GM18519 (cell line): Measurements from ENCODE around the gene HOXC10.

ENCODE experiments used
- ATAC-seq: cut with Tn5 transposase; IDR thresholded peaks from one replicate; pipeline ENCODE4 v1.9.1; 2021; ENCODE audit warnings: mild to moderate bottlenecking, moderate library complexity; ENCODE audit not compliant: unreplicated experiment, low FRiP score

The HOXC10 gene

GRCh38 chr12:53950437-53950773, 34.5 kb upstream of the HOXC10 start:
- no peak for ATAC-seq

- no peak for ATAC-seq
Measured at GRCh38 chr12:53950789-53951576, 34.0 kb upstream of the HOXC10 start.

GRCh38 chr12:53951577-53952334, 33.2 kb upstream of the HOXC10 start:
- ATAC-seq, result no peak

GRCh38 chr12:53952335-53952694, 32.6 kb upstream of the HOXC10 start:
- no peak for ATAC-seq

GRCh38 chr12:53952871-53953734, 31.8 kb upstream of the HOXC10 start:
- ATAC-seq, result no peak

- no peak for ATAC-seq
Measured at GRCh38 chr12:53953831-53954693, 30.9 kb upstream of the HOXC10 start.

GRCh38 chr12:53954694-53955035, 30.3 kb upstream of the HOXC10 start, which contains the start of gene HOXC12:
Gene HOXC12 (plus strand): TSS chr12:53954903. CDS start chr12:53954930, 27 bp downstream.
- no peak for ATAC-seq

GRCh38 chr12:53955036-53955775, 29.7 kb upstream of the HOXC10 start:
- no peak for ATAC-seq

GRCh38 chr12:53955776-53956250, 29.1 kb upstream of the HOXC10 start:
- ATAC-seq, result no peak

GRCh38 chr12:53956251-53956887, 28.6 kb upstream of the HOXC10 start:
- no peak for ATAC-seq

- no peak for ATAC-seq
Measured at GRCh38 chr12:53956914-53957536, 27.9 kb upstream of the HOXC10 start.

GRCh38 chr12:53958128-53958527, 26.8 kb upstream of the HOXC10 start:
- ATAC-seq, result no peak

- no peak for ATAC-seq
Measured at GRCh38 chr12:53959314-53959713, 25.6 kb upstream of the HOXC10 start.

- no peak for ATAC-seq
Measured at GRCh38 chr12:53960187-53961024, 24.5 kb upstream of the HOXC10 start.

- ATAC-seq, result no peak
Measured at GRCh38 chr12:53961025-53961761, 23.8 kb upstream of the HOXC10 start.

GRCh38 chr12:53963005-53963404, 21.9 kb upstream of the HOXC10 start:
- no peak for ATAC-seq
